ENCODE results near the gene GGCT. TPM values are rescaled to one million over a fixed set of nuclear protein-coding genes. Genes with fewer than 3 reads are reported as not detected.

Gene GGCT
- polyA plus RNA-seq, 2 of the 4 experiments (the other 2 are of a cell fraction), result 69.7 to 79.6 TPM

GRCh38 chr7:30526163-30526562 is 21.5 kb upstream of the GGCT start:
- ATAC-seq, result no peak
- FAIRE-seq, result no peak
- CTCF ChIA-PET, result interaction anchor here (0.9 to 1.3 kb wide), 2 partner anchors 16 to 215 kb away, joined by 3 read pairs; no protein-coding TSS in a partner anchor

DNA sequence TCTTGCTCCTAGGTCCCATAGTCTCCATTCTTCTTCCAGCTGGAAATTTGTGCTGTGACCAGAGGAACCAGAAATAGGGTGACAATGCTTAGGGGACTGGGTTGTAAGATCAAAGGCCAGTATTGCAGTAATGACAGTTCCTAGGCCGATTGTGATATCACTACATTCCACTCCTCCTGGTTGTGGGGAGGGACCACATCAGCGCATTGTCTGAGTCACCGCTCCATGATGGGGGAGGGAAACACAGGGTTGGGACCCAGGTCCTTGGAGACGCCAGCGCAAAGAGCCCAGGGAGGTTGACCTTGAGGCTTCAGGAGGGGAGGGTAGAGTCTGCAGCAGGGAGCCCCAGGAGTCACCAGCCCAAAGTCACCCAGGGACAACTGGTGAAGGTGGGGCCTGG is 20.8 kb upstream of the GGCT start:
- FAIRE-seq (no peak), DNase-seq (ENCODE audit: low read depth in 1 of 2, low spot score in 1 of 2) (no peak), ATAC-seq (no peak)
- no peak overlapping the region for H3K27ac ChIP-seq
- no peak overlapping the region for H3K4me3 ChIP-seq
- no peaks in the 10 kb centered on the region for H3K9me3 ChIP-seq
- no peak overlapping the region for H3K4me2 ChIP-seq
- 73% methylated on average over 5 of the region's 5 CpGs for WGBS (ENCODE audit: missing lambda C conversion rate)
- POLR2A ChIA-PET, result no interaction called here
- no peak for TF ChIP-seq ESRRA (IDR thresholded peaks at IDR 0.05; ENCODE audit: borderline replicate concordance, low read length)
- no peak for TF ChIP-seq KDM1A (IDR thresholded peaks at IDR 0.05; ENCODE audit: low read depth)
- TF ChIP-seq TFCP2L1 (CRISPR knock-in tag; IDR thresholded peaks at IDR 0.05), result no peak
- no peak for TF ChIP-seq REST (IDR thresholded peaks at IDR 0.05)
- no peak for TF ChIP-seq TP53 (CRISPR knock-in tag; IDR thresholded peaks at IDR 0.05)
- TF ChIP-seq, protein P1, sequence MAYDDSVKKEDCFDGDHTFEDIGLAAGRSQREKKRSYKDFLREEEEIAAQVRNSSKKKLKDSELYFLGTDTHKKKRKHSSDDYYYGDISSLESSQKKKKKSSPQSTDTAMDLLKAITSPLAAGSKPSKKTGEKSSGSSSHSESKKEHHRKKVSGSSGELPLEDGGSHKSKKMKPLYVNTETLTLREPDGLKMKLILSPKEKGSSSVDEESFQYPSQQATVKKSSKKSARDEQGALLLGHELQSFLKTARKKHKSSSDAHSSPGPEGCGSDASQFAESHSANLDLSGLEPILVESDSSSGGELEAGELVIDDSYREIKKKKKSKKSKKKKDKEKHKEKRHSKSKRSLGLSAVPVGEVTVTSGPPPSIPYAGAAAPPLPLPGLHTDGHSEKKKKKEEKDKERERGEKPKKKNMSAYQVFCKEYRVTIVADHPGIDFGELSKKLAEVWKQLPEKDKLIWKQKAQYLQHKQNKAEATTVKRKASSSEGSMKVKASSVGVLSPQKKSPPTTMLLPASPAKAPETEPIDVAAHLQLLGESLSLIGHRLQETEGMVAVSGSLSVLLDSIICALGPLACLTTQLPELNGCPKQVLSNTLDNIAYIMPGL (CRISPR knock-in tag; IDR thresholded peaks at IDR 0.05; ENCODE audit: borderline replicate concordance), result no peak
- TF ChIP-seq RNF2 (IDR thresholded peaks at IDR 0.05; ENCODE audit: borderline replicate concordance, low read depth), result no peak
- TF ChIP-seq, protein P2, sequence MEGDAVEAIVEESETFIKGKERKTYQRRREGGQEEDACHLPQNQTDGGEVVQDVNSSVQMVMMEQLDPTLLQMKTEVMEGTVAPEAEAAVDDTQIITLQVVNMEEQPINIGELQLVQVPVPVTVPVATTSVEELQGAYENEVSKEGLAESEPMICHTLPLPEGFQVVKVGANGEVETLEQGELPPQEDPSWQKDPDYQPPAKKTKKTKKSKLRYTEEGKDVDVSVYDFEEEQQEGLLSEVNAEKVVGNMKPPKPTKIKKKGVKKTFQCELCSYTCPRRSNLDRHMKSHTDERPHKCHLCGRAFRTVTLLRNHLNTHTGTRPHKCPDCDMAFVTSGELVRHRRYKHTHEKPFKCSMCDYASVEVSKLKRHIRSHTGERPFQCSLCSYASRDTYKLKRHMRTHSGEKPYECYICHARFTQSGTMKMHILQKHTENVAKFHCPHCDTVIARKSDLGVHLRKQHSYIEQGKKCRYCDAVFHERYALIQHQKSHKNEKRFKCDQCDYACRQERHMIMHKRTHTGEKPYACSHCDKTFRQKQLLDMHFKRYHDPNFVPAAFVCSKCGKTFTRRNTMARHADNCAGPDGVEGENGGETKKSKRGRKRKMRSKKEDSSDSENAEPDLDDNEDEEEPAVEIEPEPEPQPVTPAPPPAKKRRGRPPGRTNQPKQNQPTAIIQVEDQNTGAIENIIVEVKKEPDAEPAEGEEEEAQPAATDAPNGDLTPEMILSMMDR (IDR thresholded peaks at IDR 0.05), result no peak
- TF ChIP-seq HOXB5 (CRISPR knock-in tag; IDR thresholded peaks at IDR 0.05), result no peak
- TF ChIP-seq PHF8 (IDR thresholded peaks at IDR 0.05; ENCODE audit: borderline replicate concordance, low read depth), result no peak
- no peak for TF ChIP-seq NR3C1 (IDR thresholded peaks at IDR 0.05)
- TF ChIP-seq GATA3 (IDR thresholded peaks at IDR 0.05; ENCODE audit: borderline replicate concordance), result no peak
- no peak for TF ChIP-seq POLR2A (IDR thresholded peaks at IDR 0.05; ENCODE audit: low read length)
- TF ChIP-seq RFX5 (IDR thresholded peaks at IDR 0.05), result no peak
- TF ChIP-seq, protein P3, sequence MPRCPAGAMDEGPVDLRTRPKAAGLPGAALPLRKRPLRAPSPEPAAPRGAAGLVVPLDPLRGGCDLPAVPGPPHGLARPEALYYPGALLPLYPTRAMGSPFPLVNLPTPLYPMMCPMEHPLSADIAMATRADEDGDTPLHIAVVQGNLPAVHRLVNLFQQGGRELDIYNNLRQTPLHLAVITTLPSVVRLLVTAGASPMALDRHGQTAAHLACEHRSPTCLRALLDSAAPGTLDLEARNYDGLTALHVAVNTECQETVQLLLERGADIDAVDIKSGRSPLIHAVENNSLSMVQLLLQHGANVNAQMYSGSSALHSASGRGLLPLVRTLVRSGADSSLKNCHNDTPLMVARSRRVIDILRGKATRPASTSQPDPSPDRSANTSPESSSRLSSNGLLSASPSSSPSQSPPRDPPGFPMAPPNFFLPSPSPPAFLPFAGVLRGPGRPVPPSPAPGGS (IDR thresholded peaks at IDR 0.05), result no peak
- CTCF ChIA-PET, result interaction anchor here (1.0 kb wide), 1 partner anchor 9 kb away, joined by 4 read pairs; no protein-coding TSS in a partner anchor
- peaks cover 16% of the 10 kb centered on the region; the same call in 2 of the 3 replicates for H3K4me1 ChIP-seq

More at GRCh38 chr7:30526163-30526562, 21.5 kb upstream of the GGCT start:
- no peak for DNase-seq (ENCODE audit: low read depth in 1 of 2, low spot score in 1 of 2)
- H3K9me3 ChIP-seq, result no peaks in the 10 kb centered on the region
- no peak overlapping the region for H3K4me2 ChIP-seq
- H3K4me3 ChIP-seq, result no peak overlapping the region
- 93% methylated on average over 4 of the region's 4 CpGs for WGBS (ENCODE audit: missing lambda C conversion rate)
- H3K4me1 ChIP-seq, result peaks cover 10% of the 10 kb centered on the region; the same call in 2 of the 3 replicates
- POLR2A ChIA-PET, result no interaction called here
- TF ChIP-seq MAX (IDR thresholded peaks at IDR 0.05) (no peak), JUNB (IDR thresholded peaks at IDR 0.05) (no peak), CHD2 (IDR thresholded peaks at IDR 0.05; ENCODE audit: low read length, partially characterized antibody) (no peak)
- no peak overlapping the region for H3K27ac ChIP-seq

Measured in A549 (cell line).